K562 (cell line): ENCODE data around the gene OXSM.

Experiments
- POLR2G ChIP-seq: fragments of 200-400 bp; formaldehyde crosslinking; IDR thresholded peaks from 2 replicates; pipeline ENCODE4 v1.6.1; 2017; ENCODE audit warnings: low read depth, mild to moderate bottlenecking, antibody characterized with exemption, low read length, moderate library complexity
- TF ChIP-seq, protein P1 (sequence below), 2 experiments: fragments of 450-650 bp; conservative IDR thresholded peaks; 2 replicates each; pipeline ENCODE4 v1.6.1; 2017; ENCODE audit warnings: mild to moderate bottlenecking in 2 of 2, moderate library complexity in 2 of 2

DNA sequence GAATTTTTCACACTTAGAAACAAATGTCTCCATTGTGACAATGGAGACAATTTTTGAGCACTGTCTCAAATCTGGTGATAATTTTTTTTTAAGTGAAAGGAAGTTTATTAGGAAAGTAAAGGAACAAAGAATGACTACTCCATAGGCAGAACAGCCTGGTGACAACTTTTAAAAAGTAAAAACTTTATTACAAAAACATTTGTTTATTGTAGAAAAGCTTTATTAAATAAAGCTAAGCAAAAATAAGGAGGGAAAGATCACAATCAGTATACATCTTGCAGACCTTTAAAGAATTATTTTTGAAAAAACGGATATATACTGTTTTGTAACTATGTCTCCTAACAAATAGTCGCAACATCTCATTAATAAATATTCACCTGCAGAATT lies 688 bp upstream of the OXSM start:
- TF ChIP-seq, protein P1, sequence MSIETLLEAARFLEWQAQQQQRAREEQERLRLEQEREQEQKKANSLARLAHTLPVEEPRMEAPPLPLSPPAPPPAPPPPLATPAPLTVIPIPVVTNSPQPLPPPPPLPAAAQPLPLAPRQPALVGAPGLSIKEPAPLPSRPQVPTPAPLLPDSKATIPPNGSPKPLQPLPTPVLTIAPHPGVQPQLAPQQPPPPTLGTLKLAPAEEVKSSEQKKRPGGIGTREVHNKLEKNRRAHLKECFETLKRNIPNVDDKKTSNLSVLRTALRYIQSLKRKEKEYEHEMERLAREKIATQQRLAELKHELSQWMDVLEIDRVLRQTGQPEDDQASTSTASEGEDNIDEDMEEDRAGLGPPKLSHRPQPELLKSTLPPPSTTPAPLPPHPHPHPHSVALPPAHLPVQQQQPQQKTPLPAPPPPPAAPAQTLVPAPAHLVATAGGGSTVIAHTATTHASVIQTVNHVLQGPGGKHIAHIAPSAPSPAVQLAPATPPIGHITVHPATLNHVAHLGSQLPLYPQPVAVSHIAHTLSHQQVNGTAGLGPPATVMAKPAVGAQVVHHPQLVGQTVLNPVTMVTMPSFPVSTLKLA (conservative IDR thresholded peaks at IDR 0.05), result no peak
- TF ChIP-seq POLR2G, result no peak
